Vagina (tissue), 2 donors: ENCODE measurements around the gene VLDLR. TPM values are rescaled to one million over a fixed set of nuclear protein-coding genes. Genes with fewer than 3 reads are reported as not detected.

Experiments used
- DNase-seq, 2 donors: peaks; one replicate each; pipeline ENCODE4 v3.0.0-alpha.2; 2017; ENCODE audit errors: extremely low spot score in 2 of 2
- H3K27ac ChIP-seq: fragments of 200-600 bp; sonication (generic); one replicate; pipeline ENCODE4 v1.5.1; 2019
- H3K27me3 ChIP-seq: fragments of 200-600 bp; sonication (generic); one replicate; pipeline ENCODE4 v1.5.1; 2019
- H3K36me3 ChIP-seq, 2 donors: fragments of 200-600 bp; sonication (generic); one replicate each; pipeline ENCODE4 v1.5.1; 2017 to 2019
- H3K4me1 ChIP-seq: fragments of 200-600 bp; sonication (generic); one replicate; pipeline ENCODE4 v1.5.1; 2019
- H3K4me3 ChIP-seq, 2 donors: fragments of 200-600 bp; sonication (generic); 1 replicate in 1 of 2; 2 replicates in 1 of 2; pipeline ENCODE4 v1.5.1; 2016 to 2019
- H3K9me3 ChIP-seq: fragments of 200-600 bp; sonication (generic); one replicate; pipeline ENCODE4 v1.5.1; 2019
- POLR2A ChIP-seq, 2 donors: fragments of 450-650 bp; IDR thresholded peaks; one replicate each; pipeline ENCODE4 v1.6.1; 2017; ENCODE audit warnings: antibody characterized with exemption in 2 of 2, mild to moderate bottlenecking in 2 of 2, moderate library complexity in 2 of 2
- POLR2AphosphoS5 ChIP-seq, 2 donors: sonication (generic); formaldehyde crosslinking; IDR thresholded peaks; one replicate each; pipeline ENCODE4 v1.9.0; 2017; ENCODE audit warnings: antibody characterized with exemption in 2 of 2, mild to moderate bottlenecking in 2 of 2, low read depth in 1 of 2; ENCODE audit not compliant: insufficient read depth in 1 of 2
- intact Hi-C: fragments of 100-400 bp; cut with DNase I; formaldehyde crosslinking; loops from one replicate; pipeline ENCODE4 v1.15.1; 2023
- total RNA-seq: library from RNA; depleted of rRNA; stranded (reverse); fragments of >200 nt; gene quantifications from one replicate; pipeline ENCODE4 v1.2.3, GENCODE V29; 2016
- TF ChIP-seq, protein P1 (sequence below), 3 experiments: fragments of 450-650 bp in 2 of 3; fragments of 200-600 bp in 1 of 3; sonication (generic) in 1 of 3; IDR thresholded peaks; one replicate each; pipeline ENCODE4 v1.5.1; 2017 to 2019; ENCODE audit warnings: antibody characterized with exemption in 3 of 3, mild to moderate bottlenecking in 2 of 3, moderate library complexity in 2 of 3

Gene VLDLR
- total RNA-seq, 1 donor from 2014 or later, result 4.7 TPM

DNA sequence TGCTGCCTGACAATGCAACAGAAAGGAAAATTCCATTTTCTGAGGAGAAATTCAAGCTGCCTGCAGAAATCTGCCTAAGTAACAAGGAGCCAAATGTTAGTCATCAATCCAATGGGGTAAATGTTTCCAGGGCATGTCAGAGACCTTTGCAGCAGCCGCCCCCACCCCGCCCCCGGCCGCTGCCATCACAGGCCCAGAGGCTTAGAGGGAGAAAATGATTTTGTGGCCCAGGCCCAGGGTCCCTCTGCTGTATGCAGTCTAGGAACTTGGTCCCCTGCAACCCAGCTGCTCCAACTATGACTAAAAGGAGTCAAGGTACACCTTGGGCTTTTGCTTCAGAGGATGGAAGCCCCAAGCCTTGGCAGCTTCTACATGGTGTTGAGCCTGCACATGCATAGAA is 45.0 kb downstream of the VLDLR start:
- no peak for TF ChIP-seq POLR2A (IDR thresholded peaks at IDR 0.05)
- no peak for TF ChIP-seq POLR2AphosphoS5 (IDR thresholded peaks at IDR 0.05; ENCODE audit: insufficient read depth in 1 of 2, low read depth in 1 of 2)
- Histone ChIP-seq H3K27ac (no peak overlapping the region), H3K9me3 (no peaks in the 10 kb centered on the region), H3K27me3 (no peaks in the 10 kb centered on the region), H3K4me1 (no peaks in the 10 kb centered on the region), H3K4me3 (no peak overlapping the region), H3K36me3 (no peaks in the 10 kb centered on the region)
- no peak for DNase-seq
- intact Hi-C loops, result no loop called here

DNA sequence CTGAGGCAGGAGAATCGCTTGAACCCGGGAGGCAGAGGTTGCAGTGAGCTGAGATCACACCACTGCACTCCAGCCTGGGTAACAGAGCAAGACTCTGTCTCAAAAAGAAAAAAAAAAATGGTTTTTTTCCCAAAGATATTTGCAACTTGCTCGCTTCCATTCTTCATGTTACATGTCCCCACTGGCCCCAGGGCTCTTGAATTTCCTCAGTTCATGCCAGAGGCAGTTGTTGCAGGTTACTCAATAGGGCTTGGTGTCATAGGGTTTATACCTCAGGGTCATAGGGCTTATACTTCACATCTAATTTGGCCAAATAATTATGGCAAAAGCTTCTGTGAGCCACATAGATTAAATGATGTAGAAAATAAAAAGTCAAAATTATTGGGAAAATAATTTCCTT is 51.6 kb downstream of the VLDLR start:
- no peak for DNase-seq
- TF ChIP-seq, protein P1, sequence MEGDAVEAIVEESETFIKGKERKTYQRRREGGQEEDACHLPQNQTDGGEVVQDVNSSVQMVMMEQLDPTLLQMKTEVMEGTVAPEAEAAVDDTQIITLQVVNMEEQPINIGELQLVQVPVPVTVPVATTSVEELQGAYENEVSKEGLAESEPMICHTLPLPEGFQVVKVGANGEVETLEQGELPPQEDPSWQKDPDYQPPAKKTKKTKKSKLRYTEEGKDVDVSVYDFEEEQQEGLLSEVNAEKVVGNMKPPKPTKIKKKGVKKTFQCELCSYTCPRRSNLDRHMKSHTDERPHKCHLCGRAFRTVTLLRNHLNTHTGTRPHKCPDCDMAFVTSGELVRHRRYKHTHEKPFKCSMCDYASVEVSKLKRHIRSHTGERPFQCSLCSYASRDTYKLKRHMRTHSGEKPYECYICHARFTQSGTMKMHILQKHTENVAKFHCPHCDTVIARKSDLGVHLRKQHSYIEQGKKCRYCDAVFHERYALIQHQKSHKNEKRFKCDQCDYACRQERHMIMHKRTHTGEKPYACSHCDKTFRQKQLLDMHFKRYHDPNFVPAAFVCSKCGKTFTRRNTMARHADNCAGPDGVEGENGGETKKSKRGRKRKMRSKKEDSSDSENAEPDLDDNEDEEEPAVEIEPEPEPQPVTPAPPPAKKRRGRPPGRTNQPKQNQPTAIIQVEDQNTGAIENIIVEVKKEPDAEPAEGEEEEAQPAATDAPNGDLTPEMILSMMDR (IDR thresholded peaks at IDR 0.05), result no peak
- TF ChIP-seq POLR2AphosphoS5 (IDR thresholded peaks at IDR 0.05; ENCODE audit: insufficient read depth in 1 of 2, low read depth in 1 of 2) (no peak), POLR2A (IDR thresholded peaks at IDR 0.05) (no peak)
- H3K27me3 ChIP-seq, result no peaks in the 10 kb centered on the region
- H3K36me3 ChIP-seq, result no peaks in the 10 kb centered on the region
- H3K27ac ChIP-seq, result no peak overlapping the region
- H3K4me3 ChIP-seq, result no peak overlapping the region
- H3K4me1 ChIP-seq, result peaks cover 8% of the 10 kb centered on the region
- no peaks in the 10 kb centered on the region for H3K9me3 ChIP-seq
- intact Hi-C loops, result no loop called here

DNA sequence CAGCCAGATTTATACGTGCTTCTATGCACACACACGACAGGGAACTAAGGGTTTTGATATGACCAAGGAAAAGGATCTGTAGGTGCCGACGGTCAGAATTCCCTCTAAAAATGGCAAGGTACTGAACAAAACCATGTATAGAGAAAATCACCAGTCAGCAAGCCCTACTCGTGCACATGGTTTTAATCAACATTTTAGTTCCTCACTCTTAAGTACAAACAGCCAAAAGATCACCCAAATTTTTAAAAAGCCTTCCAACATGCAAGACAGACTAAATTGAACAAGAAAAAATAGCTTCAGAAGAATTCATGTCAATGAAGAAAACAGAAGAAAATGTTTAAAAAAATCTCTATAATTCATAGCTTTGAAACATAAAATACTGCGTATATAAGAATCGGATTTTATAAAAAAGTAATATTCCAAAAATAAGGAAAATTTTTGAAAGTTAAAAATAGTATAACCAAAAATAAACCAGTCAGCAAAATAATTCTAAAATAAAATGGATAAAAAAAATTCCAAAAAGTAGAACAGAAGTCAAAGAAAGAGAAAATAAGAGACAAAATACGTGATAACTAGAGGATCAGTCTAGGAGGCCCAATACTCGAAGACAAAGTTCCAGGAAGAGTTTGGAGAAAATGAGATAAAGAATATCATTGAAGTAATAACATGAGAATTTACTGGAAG is 52.7 kb downstream of the VLDLR start:
- no peaks in the 10 kb centered on the region for H3K9me3 ChIP-seq
- no peaks in the 10 kb centered on the region for H3K36me3 ChIP-seq
- TF ChIP-seq POLR2A (IDR thresholded peaks at IDR 0.05) (no peak), POLR2AphosphoS5 (IDR thresholded peaks at IDR 0.05; ENCODE audit: insufficient read depth in 1 of 2, low read depth in 1 of 2) (no peak)
- TF ChIP-seq, protein P1 (IDR thresholded peaks at IDR 0.05), result no peak
- no peaks in the 10 kb centered on the region for H3K27me3 ChIP-seq
- peaks cover 10% of the 10 kb centered on the region for H3K4me1 ChIP-seq
- intact Hi-C loops, result no loop called here
- H3K27ac ChIP-seq, result no peak overlapping the region
- no peak overlapping the region for H3K4me3 ChIP-seq
- no peak for DNase-seq

DNA sequence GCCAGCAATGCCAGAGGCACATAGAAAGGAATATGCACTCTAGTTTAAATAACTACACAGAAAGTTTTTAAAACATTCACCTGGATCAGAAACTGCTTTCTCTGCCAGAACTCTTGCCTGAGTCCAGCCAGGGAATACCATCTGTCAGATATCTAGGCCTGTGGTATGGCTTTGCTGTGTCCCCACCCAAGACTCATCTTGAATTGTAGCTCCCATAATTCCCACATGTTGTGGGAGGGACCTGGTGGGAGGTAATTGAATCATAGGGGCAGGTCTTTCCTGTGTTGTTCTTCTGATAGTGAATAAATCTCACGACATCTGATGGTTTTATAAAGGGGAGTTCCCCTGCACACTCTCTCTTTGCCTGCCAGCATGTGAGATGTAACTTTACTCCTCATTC is 54.2 kb downstream of the VLDLR start:
- Histone ChIP-seq H3K36me3 (no peaks in the 10 kb centered on the region), H3K4me3 (no peak overlapping the region), H3K9me3 (no peaks in the 10 kb centered on the region), H3K27ac (no peak overlapping the region), H3K4me1 (peaks cover 10% of the 10 kb centered on the region), H3K27me3 (no peaks in the 10 kb centered on the region)
- DNase-seq, result no peak
- TF ChIP-seq POLR2A (IDR thresholded peaks at IDR 0.05) (no peak), POLR2AphosphoS5 (IDR thresholded peaks at IDR 0.05; ENCODE audit: insufficient read depth in 1 of 2, low read depth in 1 of 2) (no peak)
- intact Hi-C loops, result no loop called here

DNA sequence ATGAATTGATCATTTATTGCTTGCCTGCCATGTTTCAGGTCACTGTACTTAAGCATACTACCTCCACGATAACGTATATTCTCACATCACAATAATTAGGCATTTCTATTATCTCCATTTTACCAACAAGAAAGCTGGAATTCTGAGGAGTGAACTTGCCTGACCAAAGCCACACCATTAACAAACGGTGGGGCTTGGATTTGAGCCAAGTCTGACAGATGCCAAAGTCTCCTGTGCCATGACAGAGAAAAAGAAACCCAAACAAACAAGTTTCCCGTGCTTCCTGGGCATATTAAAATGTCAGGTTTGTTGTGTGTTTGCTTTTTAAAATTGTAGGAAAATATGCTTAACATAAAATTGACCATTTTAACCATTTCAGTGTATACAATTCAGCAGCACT is 54.9 kb downstream of the VLDLR start:
- Histone ChIP-seq H3K4me1 (peaks cover 10% of the 10 kb centered on the region), H3K27me3 (no peaks in the 10 kb centered on the region), H3K27ac (no peak overlapping the region), H3K4me3 (no peak overlapping the region), H3K36me3 (no peaks in the 10 kb centered on the region), H3K9me3 (no peaks in the 10 kb centered on the region)
- intact Hi-C loops, result no loop called here
- no peak for DNase-seq
- TF ChIP-seq POLR2A (IDR thresholded peaks at IDR 0.05) (no peak), POLR2AphosphoS5 (IDR thresholded peaks at IDR 0.05; ENCODE audit: insufficient read depth in 1 of 2, low read depth in 1 of 2) (no peak)
- TF ChIP-seq, protein P1 (IDR thresholded peaks at IDR 0.05), result no peak
